ENCODE results near the gene OR2A5. TPM values are rescaled to one million over a fixed set of nuclear protein-coding genes. Genes with fewer than 3 reads are reported as not detected.

Gene OR2A5
- total RNA-seq, 1 donor from 2014 or later: not detected

Other genes with a start within 250 kb of the OR2A5 start
- gene TCAF1, start 146.8 kb upstream of the OR2A5 start, total RNA-seq: 12.6 and 13.5 TPM in 2 replicates
- not detected in 2 replicates for gene OR2F2, start 113.7 kb upstream of the OR2A5 start, total RNA-seq
- not detected in 2 replicates for gene OR2F1, start 94.1 kb upstream of the OR2A5 start, total RNA-seq
- gene OR6B1, start 48.6 kb upstream of the OR2A5 start, total RNA-seq: not detected in 2 replicates
- not detected in 2 replicates for gene OR2A25, start 20.9 kb downstream of the OR2A5 start, total RNA-seq
- gene OR2A12, start 37.3 kb downstream of the OR2A5 start, total RNA-seq: not detected in 2 replicates
- gene OR2A2, start 60.6 kb downstream of the OR2A5 start, total RNA-seq: not detected in 2 replicates
- gene OR2A14, start 74.2 kb downstream of the OR2A5 start, total RNA-seq: not detected in 2 replicates
- 0.56 and 1.1 TPM in 2 replicates for gene CTAGE4, start 134.5 kb downstream of the OR2A5 start, total RNA-seq
- gene ARHGEF35, start 146.9 kb downstream of the OR2A5 start, total RNA-seq: 2.8 and 3.5 TPM in 2 replicates
- not detected in 2 replicates for gene OR2A42, start 190.7 kb downstream of the OR2A5 start, total RNA-seq
- gene OR2A7, start 215.8 kb downstream of the OR2A5 start, total RNA-seq: 2.0 and 2.1 TPM in 2 replicates
- gene CTAGE8, start 220.3 kb downstream of the OR2A5 start, total RNA-seq: 0.99 and 2.0 TPM in 2 replicates